CD4-positive, alpha-beta memory T cell (primary cell): ENCODE results near the gene PCID2. TPM values are rescaled to one million over a fixed set of nuclear protein-coding genes. Genes with fewer than 3 reads are reported as not detected.

Experiments used
- CTCF ChIA-PET: fragments of 350-600 bp; sonication (Branson Sonifier 250); formaldehyde crosslinking; loops from one replicate; lab custom pipeline; 2021; ENCODE audit warnings: inconsistent platforms; ENCODE audit not compliant: partially characterized antibody; lab: Charles Lee
- POLR2A ChIA-PET: fragments of 350-600 bp; sonication (Branson Sonifier 250); formaldehyde crosslinking; loops from one replicate; lab custom pipeline; 2021; ENCODE audit not compliant: partially characterized antibody; lab: Charles Lee
- DNase-seq, 5 donors: peaks; one replicate each; pipeline versions ENCODE4 v3.0.0 to v3.0.0-alpha.2; 2020 to 2022; ENCODE audit warnings: mixed read lengths in 1 of 5
- H3K27ac ChIP-seq: one replicate; pipeline ENCODE4 v1.7.0; 2013; ENCODE audit warnings: low read depth, low read length
- H3K27me3 ChIP-seq: 2 replicates; pipeline ENCODE4 v1.7.0; 2013; ENCODE audit warnings: mild to moderate bottlenecking, low read length, moderate library complexity; ENCODE audit not compliant: insufficient read depth
- H3K36me3 ChIP-seq: 2 replicates; pipeline ENCODE4 v1.7.0; 2013; ENCODE audit warnings: mild to moderate bottlenecking, low read length, moderate library complexity; ENCODE audit not compliant: insufficient read depth
- H3K4me1 ChIP-seq: 2 replicates; pipeline ENCODE4 v1.7.0; 2013; ENCODE audit warnings: mild to moderate bottlenecking, low read length, moderate library complexity; ENCODE audit not compliant: insufficient read depth
- H3K4me3 ChIP-seq, 2 donors: one replicate each; pipeline ENCODE4 v1.7.0; 2013; ENCODE audit warnings: low read length in 2 of 2, mild to moderate bottlenecking in 1 of 2
- H3K9me3 ChIP-seq, 2 donors: one replicate each; pipeline ENCODE4 v1.7.0; 2013; ENCODE audit warnings: low read length in 2 of 2, control low read depth in 1 of 2; ENCODE audit not compliant: control insufficient read depth in 1 of 2
- H3K27ac Mint-ChIP-seq, 7 donors: one replicate each; pipeline ENCODE4 v1.8.0; 2020 to 2021; ENCODE audit warnings: mixed read lengths in 7 of 7, mild to moderate bottlenecking in 6 of 7, inconsistent platforms in 3 of 7, moderate library complexity in 3 of 7
- H3K27me3 Mint-ChIP-seq, 2 donors: one replicate each; pipeline ENCODE4 v1.8.0; 2020 to 2021; ENCODE audit warnings: mixed read lengths in 2 of 2
- H3K36me3 Mint-ChIP-seq, 2 donors: one replicate each; pipeline ENCODE4 v1.8.0; 2020 to 2021; ENCODE audit warnings: mixed read lengths in 2 of 2, inconsistent platforms in 1 of 2, mild to moderate bottlenecking in 1 of 2
- H3K4me1 Mint-ChIP-seq, 4 donors: one replicate each; pipeline ENCODE4 v1.8.0; 2020 to 2021; ENCODE audit warnings: mixed read lengths in 4 of 4, mild to moderate bottlenecking in 1 of 4
- H3K4me3 Mint-ChIP-seq, 8 donors: one replicate each; pipeline ENCODE4 v1.8.0; 2020 to 2021; ENCODE audit warnings: mixed read lengths in 8 of 8, mild to moderate bottlenecking in 7 of 8, moderate library complexity in 6 of 8, inconsistent platforms in 3 of 8
- H3K9me3 Mint-ChIP-seq, 8 donors: one replicate each; pipeline ENCODE4 v1.8.0; 2020 to 2021; ENCODE audit warnings: mixed read lengths in 8 of 8, mild to moderate bottlenecking in 5 of 8, inconsistent platforms in 3 of 8, moderate library complexity in 1 of 8
- intact Hi-C: fragments of 100-400 bp; cut with micrococcal nuclease; formaldehyde crosslinking; loops from one replicate; pipeline ENCODE4 v1.15.1; 2023
- polyA plus RNA-seq, 2 donors: library from polyadenylated mRNA; unstranded; fragments of 300-500 nt; fragmentation: Illumina TruSeq; gene quantifications; one replicate each; pipeline ENCODE4 v1.2.3, GENCODE V29; 2021
- total RNA-seq, 2 experiments: library from RNA; stranded (reverse); gene quantifications; one replicate each; pipeline ENCODE4 v1.2.3, GENCODE V29; 2021

Gene PCID2
- total and polyA plus RNA-seq, 4 experiments from 2014 or later, result 78.2 to 100 (median 82.3) TPM

GRCh38 chr13:113187883-113188665 is 20.4 kb downstream of the PCID2 start:
- peaks cover 47 to 68% of the 10 kb centered on the region in 2 donors for H3K36me3 Mint-ChIP-seq
- H3K27me3 ChIP-seq, result no peaks in the 10 kb centered on the region
- peaks cover 50% of the 10 kb centered on the region for H3K36me3 ChIP-seq
- peaks cover 29 to 51% (median 37%) of the 10 kb centered on the region in 4 donors for H3K4me1 Mint-ChIP-seq
- H3K9me3 Mint-ChIP-seq, result no peaks in the 10 kb centered on the region
- H3K27me3 Mint-ChIP-seq, result no peaks in the 10 kb centered on the region
- intact Hi-C loops, result no loop called here
- CTCF ChIA-PET, result interaction anchor here (1.1 kb wide), 1 partner anchor 12 kb away, joined by 3 read pairs; no protein-coding TSS in a partner anchor
- H3K4me3 ChIP-seq, result no peak overlapping the region
- no peak overlapping the region for H3K4me3 Mint-ChIP-seq
- peak overlapping the region in 3 of 7 donors; percentile 12 to 91 (median 88) for H3K27ac Mint-ChIP-seq
- POLR2A ChIA-PET, result interaction anchor here (7.4 kb wide), 1 partner anchor 20 kb away, joined by 66 read pairs; the partner anchor contains the start of genes CUL4A and PCID2
- H3K9me3 ChIP-seq, result no peaks in the 10 kb centered on the region
- H3K27ac ChIP-seq, result no peak overlapping the region
- DNase-seq, result no peak
- peaks cover 42% of the 10 kb centered on the region for H3K4me1 ChIP-seq

DNA sequence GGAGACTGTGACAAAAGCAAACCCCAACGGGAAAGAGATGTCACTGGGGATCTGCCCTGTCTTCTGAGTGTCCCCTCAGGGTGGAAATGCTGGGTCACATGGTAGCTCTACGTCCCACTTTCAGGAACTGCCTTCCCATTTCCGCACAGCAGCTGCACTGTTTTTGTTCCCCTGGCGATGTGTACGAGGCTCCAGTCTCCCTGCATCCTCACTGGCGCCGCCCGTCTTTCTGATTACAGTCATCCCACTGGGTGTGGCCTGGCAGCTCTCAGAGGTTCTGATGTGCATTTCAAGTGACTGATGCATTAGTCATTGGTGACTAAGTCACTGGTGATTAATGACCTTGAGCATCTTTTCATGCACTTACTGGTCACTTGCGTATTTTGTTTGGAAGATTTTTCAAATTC is 21.2 kb downstream of the PCID2 start:
- Histone ChIP-seq H3K4me1 (peaks cover 43% of the 10 kb centered on the region), H3K27ac (peak overlapping the region; percentile 16), H3K4me3 (no peak overlapping the region), H3K27me3 (no peaks in the 10 kb centered on the region), H3K9me3 (no peaks in the 10 kb centered on the region), H3K36me3 (peaks cover 42% of the 10 kb centered on the region)
- no peaks in the 10 kb centered on the region for H3K27me3 Mint-ChIP-seq
- peak overlapping the region in 7 of 8 donors; percentile 52 to 83 (median 59) for H3K4me3 Mint-ChIP-seq
- H3K36me3 Mint-ChIP-seq, result peaks cover 44 to 62% of the 10 kb centered on the region in 2 donors
- CTCF ChIA-PET, result interaction anchor here (1.1 kb wide), 1 partner anchor 11 kb away, joined by 3 read pairs; no protein-coding TSS in a partner anchor
- no peaks in the 10 kb centered on the region for H3K9me3 Mint-ChIP-seq
- peaks cover 29 to 54% (median 39%) of the 10 kb centered on the region in 4 donors for H3K4me1 Mint-ChIP-seq
- POLR2A ChIA-PET, result interaction anchor here (7.4 kb wide), 1 partner anchor 21 kb away, joined by 66 read pairs; the partner anchor contains the start of genes CUL4A and PCID2
- peak overlapping the region in 6 of 7 donors; percentile 46 to 91 (median 86) for H3K27ac Mint-ChIP-seq
- intact Hi-C loops, result no loop called here
- peak in 1 of 5 donors; percentile 63 for DNase-seq

DNA sequence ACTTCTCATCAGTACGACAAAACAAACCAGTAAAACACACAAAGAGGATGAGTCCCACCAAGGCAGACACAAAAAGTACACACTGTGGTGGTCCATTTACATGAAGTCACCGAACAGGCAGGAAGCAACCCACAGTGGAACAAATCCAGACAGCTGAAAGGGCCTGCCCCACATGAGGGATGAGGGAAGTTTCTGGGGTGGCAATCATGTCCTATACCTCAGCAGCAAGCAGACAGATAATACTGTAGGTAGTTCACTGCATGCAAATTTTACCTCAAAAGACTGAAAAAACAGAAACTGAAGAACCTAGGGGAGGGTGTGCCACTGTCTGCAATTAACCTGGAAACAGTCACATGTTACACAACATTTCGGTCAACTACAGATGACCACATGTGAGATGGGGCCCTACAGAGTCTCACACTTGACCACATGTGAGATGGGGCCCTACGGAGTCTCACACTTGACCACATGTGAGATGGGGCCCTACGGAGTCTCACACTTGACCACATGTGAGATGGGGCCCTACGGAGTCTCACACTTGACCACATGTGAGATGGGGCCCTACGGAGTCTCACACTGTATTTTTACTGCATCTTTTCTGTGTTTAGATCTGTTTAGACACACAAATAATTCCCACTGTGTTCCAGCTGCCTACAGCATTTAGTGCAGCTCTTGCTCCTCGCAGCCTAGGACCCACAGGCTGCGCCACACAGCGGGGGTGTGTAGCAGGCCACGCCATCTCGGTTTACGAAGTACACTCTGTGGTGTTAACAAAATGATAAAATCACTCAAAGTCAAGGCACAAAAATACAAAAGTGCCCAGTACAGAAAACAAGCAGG is 22.2 kb downstream of the PCID2 start:
- ChIA-PET POLR2A (interaction anchor here (1.4 to 7.4 kb wide), 3 partner anchors 10 to 33 kb away, joined by 5 to 66 read pairs (median 10); partner anchors contain the start of genes CUL4A and PCID2), CTCF (interaction anchor here (1.1 to 2.5 kb wide), 2 partner anchors 10 to 23 kb away, joined by 3 to 8 read pairs; partner anchors contain the start of genes CUL4A and PCID2)
- Histone ChIP-seq H3K27me3 (no peaks in the 10 kb centered on the region), H3K4me1 (peaks cover 49% of the 10 kb centered on the region), H3K9me3 (no peaks in the 10 kb centered on the region), H3K4me3 (no peak overlapping the region), H3K27ac (peak overlapping the region; percentile 41), H3K36me3 (peaks cover 47% of the 10 kb centered on the region)
- no peaks in the 10 kb centered on the region for H3K27me3 Mint-ChIP-seq
- intact Hi-C loops, result no loop called here
- H3K4me1 Mint-ChIP-seq, result peaks cover 32 to 63% (median 40%) of the 10 kb centered on the region in 4 donors
- peak overlapping the region; percentile 68 to 81 (median 76) for H3K4me3 Mint-ChIP-seq
- peak in 2 of 5 donors; percentile 18 to 57 for DNase-seq
- peaks cover 50 to 66% of the 10 kb centered on the region in 2 donors for H3K36me3 Mint-ChIP-seq
- peak overlapping the region; percentile 73 to 98 (median 88) for H3K27ac Mint-ChIP-seq
- no peaks in the 10 kb centered on the region for H3K9me3 Mint-ChIP-seq

GRCh38 chr13:113184568-113185440 is 23.7 kb downstream of the PCID2 start:
- peaks cover 35 to 78% (median 52%) of the 10 kb centered on the region in 4 donors for H3K4me1 Mint-ChIP-seq
- intact Hi-C loops, result loop anchor here (2.0 kb wide), 2 partner anchors 24 to 32 kb away; partner anchors contain the start of genes CUL4A and PCID2
- H3K9me3 ChIP-seq, result no peaks in the 10 kb centered on the region
- CTCF ChIA-PET, result interaction anchor here (1.1 to 2.5 kb wide), 2 partner anchors 8 to 24 kb away, joined by 3 to 8 read pairs; partner anchors contain the start of genes CUL4A and PCID2
- no peaks in the 10 kb centered on the region for H3K27me3 Mint-ChIP-seq
- DNase-seq, result peak in 4 of 5 donors; percentile 46 to 54 (median 49)
- no peak overlapping the region for H3K4me3 ChIP-seq
- H3K9me3 Mint-ChIP-seq, result peaks cover 0 to 1% (median 0%) of the 10 kb centered on the region in 8 donors
- peak overlapping the region; percentile 88 to 98 (median 93) for H3K27ac Mint-ChIP-seq
- peaks cover 59% of the 10 kb centered on the region for H3K4me1 ChIP-seq
- peak overlapping the region; percentile 45 to 92 (median 86) for H3K4me3 Mint-ChIP-seq
- POLR2A ChIA-PET, result interaction anchor here (1.0 to 7.4 kb wide), 5 partner anchors 9 to 31 kb away, joined by 4 to 66 read pairs (median 8); partner anchors contain the start of genes CUL4A and PCID2
- no peaks in the 10 kb centered on the region for H3K27me3 ChIP-seq
- peaks cover 52% of the 10 kb centered on the region for H3K36me3 ChIP-seq
- peak overlapping the region; percentile 2 for H3K27ac ChIP-seq
- peaks cover 53 to 70% of the 10 kb centered on the region in 2 donors for H3K36me3 Mint-ChIP-seq

DNA sequence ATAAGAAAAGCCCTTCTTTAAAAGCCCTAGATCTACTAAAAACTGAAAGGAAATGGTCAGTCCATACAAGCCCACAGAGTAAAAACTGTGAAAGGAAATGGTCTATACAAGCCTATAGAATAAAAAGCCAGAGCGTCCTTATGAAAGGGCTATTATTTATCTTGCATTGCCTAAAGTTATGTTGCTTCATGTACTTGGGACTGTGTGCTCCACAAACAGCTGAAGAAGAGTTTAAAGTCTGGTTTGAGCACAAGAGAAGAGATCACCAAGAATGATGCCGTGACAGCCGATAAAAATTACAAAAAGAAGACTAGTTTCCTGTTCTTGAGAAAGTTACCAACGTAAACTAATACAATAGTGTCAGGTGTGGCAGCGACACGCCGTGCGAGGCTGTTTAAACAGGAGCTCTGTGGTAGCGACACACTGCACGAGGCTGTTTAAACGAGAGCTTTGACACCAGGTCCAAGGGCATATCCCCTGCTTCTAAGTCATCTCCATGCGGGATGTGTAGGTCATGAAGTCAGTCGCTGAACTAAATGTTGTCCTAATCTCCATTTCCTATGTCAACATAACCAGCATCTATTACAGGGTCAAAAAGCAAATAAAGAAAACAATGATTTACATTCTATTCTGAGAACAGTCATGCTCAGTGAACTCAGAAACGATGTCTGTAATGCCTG is 24.9 kb downstream of the PCID2 start:
- no peak overlapping the region for H3K4me3 ChIP-seq
- H3K4me3 Mint-ChIP-seq, result peak overlapping the region in 7 of 8 donors; percentile 6 to 71 (median 62)

More for the DNA sequence above, 24.9 kb downstream of the PCID2 start:
- intact Hi-C loops, result loop anchor here (2.0 kb wide), 2 partner anchors 25 to 31 kb away; partner anchors contain the start of genes CUL4A and PCID2
- H3K9me3 ChIP-seq, result no peaks in the 10 kb centered on the region
- Mint-ChIP-seq H3K27ac (peak overlapping the region; percentile 67 to 92 (median 84)), H3K9me3 (peaks cover 0 to 5% (median 0%) of the 10 kb centered on the region in 8 donors), H3K4me1 (peaks cover 36 to 87% (median 56%) of the 10 kb centered on the region in 4 donors), H3K27me3 (no peaks in the 10 kb centered on the region), H3K36me3 (peaks cover 55 to 69% of the 10 kb centered on the region in 2 donors)
- peaks cover 60% of the 10 kb centered on the region for H3K36me3 ChIP-seq
- H3K4me1 ChIP-seq, result peaks cover 71% of the 10 kb centered on the region
- ChIA-PET CTCF (interaction anchor here (2.5 kb wide), 1 partner anchor 26 kb away, joined by 8 read pairs; the partner anchor contains the start of genes CUL4A and PCID2), POLR2A (interaction anchor here (0.9 to 7.4 kb wide), 2 partner anchors 20 to 25 kb away, joined by 3 to 66 read pairs; partner anchors contain the start of genes CUL4A and PCID2)
- no peak overlapping the region for H3K27ac ChIP-seq
- H3K27me3 ChIP-seq, result no peaks in the 10 kb centered on the region
- DNase-seq, result peak in 1 of 5 donors; percentile 19
